Right lobe of liver (tissue), 4 donors: ENCODE data around the gene PRPF19.

Source experiments
- POLR2A ChIP-seq: fragments of 450-650 bp; IDR thresholded peaks from one replicate; pipeline ENCODE4 v1.6.1; 2017; ENCODE audit warnings: antibody characterized with exemption, mild to moderate bottlenecking
- TF ChIP-seq, protein P1 (sequence below), 4 donors: fragments of 200-600 bp in 3 of 4; fragments of 450-650 bp in 1 of 4; IDR thresholded peaks; one replicate each; pipeline versions ENCODE4 v1.5.1 to v1.8.0; 2016 to 2022; ENCODE audit warnings: antibody characterized with exemption in 4 of 4, mild to moderate bottlenecking in 2 of 4
- donor health status: DM: no; HTN: no; CAD: no.
- donor health status: DM: no; HTN: no; CAD: no.
- donor health status: DM: no; HTN: yes; CAD: no.

DNA sequence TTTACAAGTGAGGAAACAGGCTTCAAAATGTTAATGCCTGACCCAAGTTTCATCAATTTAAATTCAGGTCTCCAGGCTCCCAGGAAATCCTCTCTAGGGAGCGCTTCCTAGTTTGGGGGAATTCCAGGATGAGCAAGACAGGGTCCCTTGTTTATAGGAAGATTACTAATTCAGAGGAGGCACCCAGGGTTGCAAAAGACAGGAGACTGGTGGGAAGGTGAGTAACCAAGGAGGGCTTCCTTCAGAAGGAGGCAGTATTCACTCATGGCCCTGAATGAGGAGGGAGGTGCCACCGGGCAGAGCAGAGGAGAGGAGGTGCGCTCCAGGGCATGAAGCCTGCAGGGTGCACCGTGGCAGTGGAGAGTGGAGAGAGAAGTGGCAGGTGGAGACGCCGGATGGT is 19.5 kb upstream of the PRPF19 start:
- TF ChIP-seq POLR2A, result no peak
- TF ChIP-seq, protein P1, sequence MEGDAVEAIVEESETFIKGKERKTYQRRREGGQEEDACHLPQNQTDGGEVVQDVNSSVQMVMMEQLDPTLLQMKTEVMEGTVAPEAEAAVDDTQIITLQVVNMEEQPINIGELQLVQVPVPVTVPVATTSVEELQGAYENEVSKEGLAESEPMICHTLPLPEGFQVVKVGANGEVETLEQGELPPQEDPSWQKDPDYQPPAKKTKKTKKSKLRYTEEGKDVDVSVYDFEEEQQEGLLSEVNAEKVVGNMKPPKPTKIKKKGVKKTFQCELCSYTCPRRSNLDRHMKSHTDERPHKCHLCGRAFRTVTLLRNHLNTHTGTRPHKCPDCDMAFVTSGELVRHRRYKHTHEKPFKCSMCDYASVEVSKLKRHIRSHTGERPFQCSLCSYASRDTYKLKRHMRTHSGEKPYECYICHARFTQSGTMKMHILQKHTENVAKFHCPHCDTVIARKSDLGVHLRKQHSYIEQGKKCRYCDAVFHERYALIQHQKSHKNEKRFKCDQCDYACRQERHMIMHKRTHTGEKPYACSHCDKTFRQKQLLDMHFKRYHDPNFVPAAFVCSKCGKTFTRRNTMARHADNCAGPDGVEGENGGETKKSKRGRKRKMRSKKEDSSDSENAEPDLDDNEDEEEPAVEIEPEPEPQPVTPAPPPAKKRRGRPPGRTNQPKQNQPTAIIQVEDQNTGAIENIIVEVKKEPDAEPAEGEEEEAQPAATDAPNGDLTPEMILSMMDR (IDR thresholded peaks at IDR 0.05), result no peak
